Activated CD8-positive, alpha-beta memory T cell treated with anti-CD3 and anti-CD28 coated beads for 36 hours (primary cell): ENCODE measurements around the gene GLP2R. TPM values are rescaled to one million over a fixed set of nuclear protein-coding genes. Genes with fewer than 3 reads are reported as not detected.
"Not testable (repeated sequence)": the region's sequence is repeated elsewhere in the genome, so short reads cannot be mapped to it uniquely, and the experiment has no call there.

Source experiments
- CTCF ChIA-PET: fragments of 350-600 bp; sonication (Branson Sonifier 250); formaldehyde crosslinking; loops from one replicate; lab custom pipeline; 2021; ENCODE audit warnings: antibody characterized with exemption; lab: Charles Lee
- POLR2A ChIA-PET: fragments of 350-600 bp; sonication (Branson Sonifier 250); formaldehyde crosslinking; loops from one replicate; lab custom pipeline; 2021; ENCODE audit warnings: antibody characterized with exemption; lab: Charles Lee
- total RNA-seq, 2 experiments: library from RNA; stranded (reverse); gene quantifications; one replicate each; pipeline ENCODE4 v1.2.3, GENCODE V29; 2021

GLP2R gene
- total RNA-seq, 2 experiments from 2014 or later: not detected

GRCh38 chr17:9908649-9909042 lies 82.9 kb downstream of the GLP2R start:
- ChIA-PET CTCF (no interaction called here), POLR2A (no interaction called here)

- CTCF ChIA-PET: no interaction called here
Observed at GRCh38 chr17:9911089-9911488, 85.4 kb downstream of the GLP2R start.

GRCh38 chr17:9912121-9913099 lies 86.7 kb downstream of the GLP2R start:
- ChIA-PET CTCF (interaction anchor here (0.8 kb wide), 1 partner anchor 12 kb away, joined by 3 read pairs; no protein-coding TSS in a partner anchor), POLR2A (no interaction called here)

More at GRCh38 chr17:9911089-9911488, 85.4 kb downstream of the GLP2R start:
- POLR2A ChIA-PET: no interaction called here

- ChIA-PET POLR2A (no interaction called here), CTCF (no interaction called here)
Observed at GRCh38 chr17:9913476-9913875, 87.8 kb downstream of the GLP2R start.

GRCh38 chr17:9916108-9916507 lies 90.4 kb downstream of the GLP2R start:
- POLR2A ChIA-PET: no interaction called here
- CTCF ChIA-PET: interaction anchor here (1.2 kb wide), 1 partner anchor 9 kb away, joined by 3 read pairs; no protein-coding TSS in a partner anchor

- CTCF ChIA-PET: no interaction called here
- POLR2A ChIA-PET: no interaction called here
Observed at GRCh38 chr17:9917131-9917530, 91.4 kb downstream of the GLP2R start.

- ChIA-PET POLR2A (no interaction called here), CTCF (no interaction called here)
Observed at GRCh38 chr17:9917801-9918200, 92.1 kb downstream of the GLP2R start.

- POLR2A ChIA-PET: no interaction called here
Observed at GRCh38 chr17:9918352-9918751, 92.6 kb downstream of the GLP2R start.

GRCh38 chr17:9918804-9919352 lies 93.2 kb downstream of the GLP2R start:
- POLR2A ChIA-PET: no interaction called here

More at GRCh38 chr17:9918352-9918751, 92.6 kb downstream of the GLP2R start:
- CTCF ChIA-PET: no interaction called here

GRCh38 chr17:9921216-9921615 lies 95.5 kb downstream of the GLP2R start:
- POLR2A ChIA-PET: not testable (repeated sequence)
- CTCF ChIA-PET: interaction anchor here (0.7 kb wide), 1 partner anchor 231 kb away, joined by 4 read pairs; no protein-coding TSS in a partner anchor

More at GRCh38 chr17:9918804-9919352, 93.2 kb downstream of the GLP2R start:
- CTCF ChIA-PET: no interaction called here

GRCh38 chr17:9922012-9922848 lies 96.5 kb downstream of the GLP2R start:
- POLR2A ChIA-PET: no interaction called here
- CTCF ChIA-PET: no interaction called here

GRCh38 chr17:9924735-9925191 lies 99.0 kb downstream of the GLP2R start:
- ChIA-PET CTCF (interaction anchor here (0.6 to 2.8 kb wide), 7 partner anchors 9 to 693 kb away, joined by 3 to 11 read pairs (median 3); no protein-coding TSS in a partner anchor), POLR2A (no interaction called here)

GRCh38 chr17:9925457-9925856 lies 99.7 kb downstream of the GLP2R start:
- POLR2A ChIA-PET: no interaction called here

GRCh38 chr17:9926150-9926804 lies 100.6 kb downstream of the GLP2R start:
- POLR2A ChIA-PET: no interaction called here
- CTCF ChIA-PET: interaction anchor here (0.5 to 2.8 kb wide), 2 partner anchors 9 to 39 kb away, joined by 3 to 11 read pairs; no protein-coding TSS in a partner anchor

More at GRCh38 chr17:9925457-9925856, 99.7 kb downstream of the GLP2R start:
- CTCF ChIA-PET: interaction anchor here (1.1 to 2.8 kb wide), 3 partner anchors 9 to 691 kb away, joined by 3 to 11 read pairs (median 3); no protein-coding TSS in a partner anchor

- POLR2A ChIA-PET: no interaction called here
- CTCF ChIA-PET: no interaction called here
Observed at GRCh38 chr17:9928601-9929333, 103.0 kb downstream of the GLP2R start.

GRCh38 chr17:9929871-9930270 lies 104.1 kb downstream of the GLP2R start:
- ChIA-PET POLR2A (no interaction called here), CTCF (no interaction called here)

- ChIA-PET CTCF (no interaction called here), POLR2A (no interaction called here)
Observed at GRCh38 chr17:9931144-9931741, 105.5 kb downstream of the GLP2R start.

- POLR2A ChIA-PET: no interaction called here
- CTCF ChIA-PET: no interaction called here
Observed at GRCh38 chr17:9932491-9932890, 106.8 kb downstream of the GLP2R start.
